ENCODE data around the gene AIP.

The AIP gene

DNA sequence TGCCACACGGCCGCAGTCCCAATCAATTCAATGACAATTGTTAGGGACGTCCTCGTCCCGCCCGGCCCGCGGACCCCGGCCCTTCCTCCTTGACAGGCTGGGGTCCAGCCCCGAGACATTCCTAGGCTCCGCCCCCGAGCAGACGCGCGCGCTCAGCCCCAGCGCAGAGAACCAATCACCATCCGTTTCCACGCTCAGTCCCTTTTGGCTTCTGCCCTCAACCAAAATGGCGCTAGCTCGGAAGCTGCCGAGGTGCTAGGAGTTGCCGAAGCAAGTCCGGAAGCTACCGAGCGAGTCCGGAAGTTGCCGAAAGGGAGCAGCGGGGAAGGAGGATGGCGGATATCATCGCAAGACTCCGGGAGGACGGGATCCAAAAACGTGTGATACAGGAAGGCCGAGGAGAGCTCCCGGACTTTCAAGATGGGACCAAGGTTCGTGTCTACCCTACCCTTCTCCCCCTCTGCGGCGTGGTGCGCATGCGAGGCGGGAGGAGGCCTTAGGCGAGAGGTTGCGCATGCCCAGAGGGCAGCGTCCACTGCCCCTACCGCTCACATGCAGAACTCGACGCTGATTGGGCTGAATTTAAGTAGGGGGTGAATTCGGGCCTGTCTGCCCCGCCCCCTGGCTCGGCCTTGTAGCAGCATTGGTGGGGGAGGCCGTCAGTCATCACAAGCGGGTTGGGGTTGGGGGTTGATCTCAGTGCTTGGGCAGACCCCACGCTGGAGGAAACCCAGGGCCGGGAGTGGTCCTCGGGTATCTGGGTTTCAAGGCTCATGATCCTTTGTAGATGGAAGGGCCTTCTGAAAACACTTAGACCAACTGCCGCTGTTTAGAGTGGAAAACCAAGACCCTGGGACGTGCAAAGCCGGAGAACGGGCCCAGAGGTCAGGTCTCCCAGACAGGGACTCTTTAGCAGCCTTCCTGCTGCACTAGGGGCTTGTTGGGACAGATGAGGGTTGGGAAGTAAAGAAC, at the start of gene AIP:
TSS of gene AIP (plus strand) at position 200 of the 972 bp plus-strand sequence. CDS start at position 333, 133 bp downstream.
- Histone ChIP-seq H3K9me3 (ENCODE audit: control insufficient read depth, low read length) (no peaks in the 10 kb centered on the region), H3K27me3 (ENCODE audit: control insufficient read depth, insufficient read depth, low read length) (no peaks in the 10 kb centered on the region), H3K4me3 (ENCODE audit: low read length) (peak within 1 kb of the TSS; percentile 75), H3K4me1 (ENCODE audit: control insufficient read depth, insufficient read depth, low read length) (peaks cover 23% of the 10 kb centered on the region), H3K36me3 (ENCODE audit: control insufficient read depth, insufficient read depth, low read length) (no peaks in the 10 kb centered on the region), H3K9ac (ENCODE audit: low read length) (peak within 1 kb of the TSS; percentile 77)

DNA sequence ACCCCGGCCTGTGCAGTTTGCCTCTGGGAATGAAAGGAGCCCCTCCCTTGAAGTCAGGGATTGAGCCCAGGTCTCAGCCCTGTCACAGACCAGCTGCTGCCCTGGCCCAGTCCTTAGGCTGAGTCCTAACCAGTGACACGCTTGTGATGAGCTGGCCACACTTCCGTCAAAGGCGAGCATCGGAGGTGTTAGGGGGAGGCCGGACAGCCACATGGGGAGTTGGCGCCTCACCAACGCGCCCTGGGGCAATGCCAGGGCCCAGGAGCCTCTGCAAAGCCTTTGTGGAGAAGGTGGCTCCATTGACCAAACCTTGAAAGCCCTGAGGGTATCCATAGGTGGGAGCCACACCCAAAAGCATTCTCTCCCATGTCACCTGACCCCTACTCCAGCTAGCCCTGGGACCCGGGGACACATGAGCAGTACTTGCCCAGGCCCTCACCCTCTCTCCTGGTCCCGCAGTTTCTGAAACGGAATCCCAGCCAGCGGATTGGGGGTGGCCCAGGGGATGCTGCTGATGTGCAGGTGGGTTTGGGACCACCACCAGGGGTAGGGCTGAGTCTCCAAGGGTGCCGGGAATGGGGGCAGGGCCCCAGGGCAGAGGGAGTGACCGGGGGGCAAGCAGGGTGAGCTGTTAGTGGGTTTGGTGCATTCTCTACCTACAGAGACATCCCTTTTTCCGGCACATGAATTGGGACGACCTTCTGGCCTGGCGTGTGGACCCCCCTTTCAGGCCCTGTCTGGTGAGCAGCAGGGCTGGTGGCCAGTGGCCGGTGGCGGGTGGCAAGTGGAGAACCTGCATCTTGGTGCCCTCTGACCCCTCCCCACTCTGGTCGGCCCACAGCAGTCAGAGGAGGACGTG, 49.1 kb upstream of the AIP start:
- Histone ChIP-seq H3K9ac (ENCODE audit: low read length) (no peak overlapping the region), H3K27me3 (ENCODE audit: control insufficient read depth, insufficient read depth, low read length) (no peaks in the 10 kb centered on the region), H3K4me1 (ENCODE audit: control insufficient read depth, insufficient read depth, low read length) (peaks cover 13% of the 10 kb centered on the region), H3K36me3 (ENCODE audit: control insufficient read depth, insufficient read depth, low read length) (peaks cover 22% of the 10 kb centered on the region), H3K4me3 (ENCODE audit: low read length) (no peak overlapping the region), H3K9me3 (ENCODE audit: control insufficient read depth, low read length) (no peaks in the 10 kb centered on the region)

GRCh38 chr11:67434395-67434881, 48.4 kb upstream of the AIP start:
- Histone ChIP-seq H3K36me3 (ENCODE audit: control insufficient read depth, insufficient read depth, low read length) (peaks cover 28% of the 10 kb centered on the region), H3K9me3 (ENCODE audit: control insufficient read depth, low read length) (no peaks in the 10 kb centered on the region), H3K4me3 (ENCODE audit: low read length) (no peak overlapping the region), H3K9ac (ENCODE audit: low read length) (no peak overlapping the region), H3K4me1 (ENCODE audit: control insufficient read depth, insufficient read depth, low read length) (peaks cover 12% of the 10 kb centered on the region), H3K27me3 (ENCODE audit: control insufficient read depth, insufficient read depth, low read length) (no peaks in the 10 kb centered on the region)

DNA sequence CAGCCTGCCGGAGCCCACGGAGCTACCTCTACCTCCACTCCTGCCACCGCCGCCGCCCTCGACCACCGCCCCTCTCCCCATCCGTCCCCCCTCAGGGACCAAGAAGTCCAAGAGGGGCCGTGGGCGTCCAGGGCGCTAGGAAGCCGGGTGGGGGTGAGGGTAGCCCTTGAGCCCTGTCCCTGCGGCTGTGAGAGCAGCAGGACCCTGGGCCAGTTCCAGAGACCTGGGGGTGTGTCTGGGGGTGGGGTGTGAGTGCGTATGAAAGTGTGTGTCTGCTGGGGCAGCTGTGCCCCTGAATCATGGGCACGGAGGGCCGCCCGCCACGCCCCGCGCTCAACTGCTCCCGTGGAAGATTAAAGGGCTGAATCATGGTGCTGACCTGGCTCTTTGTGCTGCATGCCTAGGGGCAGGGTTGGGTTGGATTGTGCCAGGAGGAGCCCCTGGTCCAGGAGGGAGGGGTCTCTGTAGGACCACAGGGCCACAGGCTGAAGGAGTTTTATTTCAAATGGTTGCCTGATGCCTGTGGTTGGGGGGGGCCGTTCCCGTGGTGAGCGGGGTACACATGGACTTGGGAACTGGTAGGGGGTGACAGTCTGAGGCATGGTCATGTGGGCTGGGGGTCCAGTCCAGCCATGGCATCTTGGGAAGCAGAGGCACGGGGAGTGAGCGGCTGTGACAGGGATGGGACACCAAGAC, 47.6 kb upstream of the AIP start:
- no peaks in the 10 kb centered on the region for H3K9me3 ChIP-seq (ENCODE audit: control insufficient read depth, low read length)
- H3K36me3 ChIP-seq (ENCODE audit: control insufficient read depth, insufficient read depth, low read length), result peaks cover 35% of the 10 kb centered on the region
- no peak overlapping the region for H3K4me3 ChIP-seq (ENCODE audit: low read length)
- peaks cover 13% of the 10 kb centered on the region for H3K4me1 ChIP-seq (ENCODE audit: control insufficient read depth, insufficient read depth, low read length)
- no peaks in the 10 kb centered on the region for H3K27me3 ChIP-seq (ENCODE audit: control insufficient read depth, insufficient read depth, low read length)
- H3K9ac ChIP-seq (ENCODE audit: low read length), result no peak overlapping the region

DNA sequence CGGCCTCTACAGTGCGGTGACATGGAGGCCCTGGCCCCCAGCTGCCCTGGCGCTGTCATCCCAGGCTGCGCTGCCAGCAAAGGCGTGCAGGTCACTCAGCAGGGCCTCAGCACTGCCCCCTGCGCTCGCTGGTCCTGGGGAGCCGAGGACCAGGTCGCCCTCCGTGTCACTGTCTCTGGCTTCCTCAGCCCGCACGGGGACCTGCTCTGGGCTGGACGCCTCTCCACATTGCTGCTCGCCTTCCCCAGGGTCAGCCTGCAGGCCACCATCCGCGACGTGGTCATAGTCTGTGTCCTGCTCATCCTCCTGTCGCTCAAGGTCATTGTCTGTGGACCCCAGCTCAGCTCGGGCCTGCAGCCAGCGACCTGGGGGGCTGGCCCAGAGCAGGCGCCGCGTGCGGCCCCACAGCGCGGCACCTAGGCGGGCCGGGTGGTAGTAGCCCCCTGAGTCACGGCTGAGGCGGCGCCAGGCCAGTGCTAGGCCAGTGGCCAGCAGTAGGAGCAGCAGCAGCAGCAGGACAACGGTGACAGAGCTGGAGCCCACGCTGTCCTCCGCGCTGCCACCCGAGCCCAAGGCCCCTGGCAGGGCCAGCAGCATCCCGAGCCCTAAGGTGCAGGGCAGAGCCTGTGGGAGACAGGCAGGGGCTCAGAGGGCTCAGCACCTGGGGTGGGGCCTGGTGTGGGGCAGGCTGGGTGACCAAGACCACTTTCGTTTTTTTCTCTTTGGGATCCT, 46.9 kb upstream of the AIP start:
- Histone ChIP-seq H3K27me3 (ENCODE audit: control insufficient read depth, insufficient read depth, low read length) (no peaks in the 10 kb centered on the region), H3K4me1 (ENCODE audit: control insufficient read depth, insufficient read depth, low read length) (peaks cover 20% of the 10 kb centered on the region), H3K9me3 (ENCODE audit: control insufficient read depth, low read length) (no peaks in the 10 kb centered on the region), H3K9ac (ENCODE audit: low read length) (no peak overlapping the region), H3K4me3 (ENCODE audit: low read length) (no peak overlapping the region), H3K36me3 (ENCODE audit: control insufficient read depth, insufficient read depth, low read length) (peaks cover 37% of the 10 kb centered on the region)

DNA sequence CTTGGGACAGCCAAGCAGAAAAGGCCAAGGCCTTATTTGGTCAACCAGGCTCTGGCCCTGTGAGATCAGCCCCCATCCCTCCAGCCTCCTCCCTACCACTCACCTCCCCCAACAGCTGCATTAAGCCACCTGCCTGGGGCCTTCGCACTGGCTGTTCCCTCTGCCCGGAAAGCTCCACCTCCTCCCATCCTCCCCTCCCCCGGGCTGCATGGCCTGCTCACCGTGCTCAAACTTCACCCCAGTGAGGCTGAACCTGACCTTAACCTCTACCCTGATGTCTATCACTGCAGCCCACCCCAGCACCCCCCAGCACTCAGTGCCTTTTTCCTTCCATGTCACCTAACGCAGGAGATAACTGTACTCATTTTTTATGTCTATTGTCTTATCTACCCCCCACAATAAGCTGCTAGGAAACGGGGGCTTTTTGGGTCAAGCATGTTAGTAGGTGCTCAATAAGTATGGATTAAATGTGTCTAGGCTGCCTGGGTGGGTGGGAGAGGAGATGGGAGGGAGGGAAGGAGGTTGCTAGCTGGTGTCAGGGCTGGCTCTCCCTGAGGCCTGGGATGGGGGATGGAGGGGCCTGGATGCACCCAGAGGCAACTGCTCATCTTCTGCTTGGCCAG, 46.3 kb upstream of the AIP start:
- Histone ChIP-seq H3K9me3 (ENCODE audit: control insufficient read depth, low read length) (no peaks in the 10 kb centered on the region), H3K36me3 (ENCODE audit: control insufficient read depth, insufficient read depth, low read length) (peaks cover 44% of the 10 kb centered on the region), H3K27me3 (ENCODE audit: control insufficient read depth, insufficient read depth, low read length) (no peaks in the 10 kb centered on the region), H3K4me3 (ENCODE audit: low read length) (no peak overlapping the region), H3K9ac (ENCODE audit: low read length) (no peak overlapping the region), H3K4me1 (ENCODE audit: control insufficient read depth, insufficient read depth, low read length) (peaks cover 27% of the 10 kb centered on the region)

GRCh38 chr11:67437082-67437808, 45.6 kb upstream of the AIP start, which contains the start of gene PTPRCAP:
Gene PTPRCAP (minus strand): TSS chr11:67437682. CDS start chr11:67437619, 63 bp downstream.
- Histone ChIP-seq H3K4me1 (ENCODE audit: control insufficient read depth, insufficient read depth, low read length) (peaks cover 34% of the 10 kb centered on the region), H3K9ac (ENCODE audit: low read length) (no peak within 1 kb of the TSS), H3K27me3 (ENCODE audit: control insufficient read depth, insufficient read depth, low read length) (no peaks in the 10 kb centered on the region), H3K9me3 (ENCODE audit: control insufficient read depth, low read length) (no peaks in the 10 kb centered on the region), H3K36me3 (ENCODE audit: control insufficient read depth, insufficient read depth, low read length) (peaks cover 47% of the 10 kb centered on the region), H3K4me3 (ENCODE audit: low read length) (no peak within 1 kb of the TSS)

DNA sequence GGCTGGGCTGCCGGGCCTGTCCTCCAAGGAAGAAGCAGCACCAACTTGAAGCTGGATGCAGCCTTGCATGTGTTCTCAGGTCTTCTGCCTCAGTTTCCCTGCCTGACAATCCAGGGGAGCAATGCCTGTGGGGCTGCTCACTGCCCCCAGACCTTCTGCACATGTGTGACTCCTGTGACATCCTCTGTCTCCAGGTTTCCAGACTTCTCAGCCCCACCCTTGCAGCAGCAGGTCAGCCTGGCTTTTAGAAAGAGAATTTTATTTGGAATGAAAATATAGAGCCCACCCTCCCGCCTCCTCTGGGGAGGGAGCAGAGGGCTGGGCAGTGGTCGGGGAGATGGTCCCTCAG, 45.0 kb upstream of the AIP start:
- H3K4me3 ChIP-seq (ENCODE audit: low read length), result no peak overlapping the region
- peaks cover 44% of the 10 kb centered on the region for H3K36me3 ChIP-seq (ENCODE audit: control insufficient read depth, insufficient read depth, low read length)
- no peak overlapping the region for H3K9ac ChIP-seq (ENCODE audit: low read length)
- no peaks in the 10 kb centered on the region for H3K27me3 ChIP-seq (ENCODE audit: control insufficient read depth, insufficient read depth, low read length)
- H3K9me3 ChIP-seq (ENCODE audit: control insufficient read depth, low read length), result no peaks in the 10 kb centered on the region
- peaks cover 39% of the 10 kb centered on the region for H3K4me1 ChIP-seq (ENCODE audit: control insufficient read depth, insufficient read depth, low read length)

GRCh38 chr11:67438158-67438902, 44.5 kb upstream of the AIP start:
- no peak overlapping the region for H3K9ac ChIP-seq (ENCODE audit: low read length)
- H3K4me3 ChIP-seq (ENCODE audit: low read length), result no peak overlapping the region
- H3K36me3 ChIP-seq (ENCODE audit: control insufficient read depth, insufficient read depth, low read length), result peaks cover 40% of the 10 kb centered on the region
- H3K9me3 ChIP-seq (ENCODE audit: control insufficient read depth, low read length), result no peaks in the 10 kb centered on the region
- H3K27me3 ChIP-seq (ENCODE audit: control insufficient read depth, insufficient read depth, low read length), result no peaks in the 10 kb centered on the region
- H3K4me1 ChIP-seq (ENCODE audit: control insufficient read depth, insufficient read depth, low read length), result peaks cover 40% of the 10 kb centered on the region

Data from mucosa of stomach (tissue), 1 donor.